RWPE2 (cell line): ENCODE measurements around the gene AP1AR.

Source experiments
- ATAC-seq: fragments of 200-7000 bp; cut with Tn5 transposase; 3 replicates; pipeline ENCODE4 v1.9.1; 2021; ENCODE audit warnings: low read depth
- DNase-seq: peaks from one replicate; pipeline ENCODE4 v3.0.0-alpha.2; 2020; ENCODE audit warnings: low spot score
- H3K27ac ChIP-seq: fragments of 450-650 bp; 2 replicates; pipeline ENCODE4 v1.5.1; 2017; ENCODE audit warnings: mild to moderate bottlenecking; ENCODE audit not compliant: poor library complexity, severe bottlenecking
- H3K27me3 ChIP-seq: fragments of 250-450 bp; sonication (Bioruptor Pico); 2 replicates; pipeline ENCODE4 v1.5.1; 2021; ENCODE audit warnings: mild to moderate bottlenecking, moderate library complexity; ENCODE audit not compliant: insufficient read depth, poor library complexity, severe bottlenecking
- H3K36me3 ChIP-seq: fragments of 250-450 bp; sonication (Bioruptor Pico); 2 replicates; pipeline ENCODE4 v1.5.1; 2020; ENCODE audit warnings: low read depth, mild to moderate bottlenecking, moderate library complexity
- H3K4me1 ChIP-seq: fragments of 250-450 bp; sonication (Bioruptor Pico); 2 replicates; pipeline ENCODE4 v1.5.1; 2021; ENCODE audit warnings: mild to moderate bottlenecking, moderate library complexity; ENCODE audit not compliant: insufficient read depth, poor library complexity, severe bottlenecking
- H3K4me3 ChIP-seq: fragments of 250-450 bp; sonication (Bioruptor Pico); 2 replicates; pipeline ENCODE4 v1.5.1; 2021; ENCODE audit warnings: mild to moderate bottlenecking, moderate library complexity; ENCODE audit not compliant: severe bottlenecking
- H3K9me3 ChIP-seq: fragments of 250-450 bp; sonication (Bioruptor Pico); 2 replicates; pipeline ENCODE4 v1.5.1; 2021; ENCODE audit warnings: mild to moderate bottlenecking, moderate library complexity; ENCODE audit not compliant: severe bottlenecking
- CTCF ChIP-seq: fragments of 450-650 bp; IDR thresholded peaks from one replicate; pipeline ENCODE4 v1.5.1; 2017; ENCODE audit warnings: mild to moderate bottlenecking, moderate library complexity; ENCODE audit not compliant: poor library complexity, severe bottlenecking

The AP1AR gene

DNA sequence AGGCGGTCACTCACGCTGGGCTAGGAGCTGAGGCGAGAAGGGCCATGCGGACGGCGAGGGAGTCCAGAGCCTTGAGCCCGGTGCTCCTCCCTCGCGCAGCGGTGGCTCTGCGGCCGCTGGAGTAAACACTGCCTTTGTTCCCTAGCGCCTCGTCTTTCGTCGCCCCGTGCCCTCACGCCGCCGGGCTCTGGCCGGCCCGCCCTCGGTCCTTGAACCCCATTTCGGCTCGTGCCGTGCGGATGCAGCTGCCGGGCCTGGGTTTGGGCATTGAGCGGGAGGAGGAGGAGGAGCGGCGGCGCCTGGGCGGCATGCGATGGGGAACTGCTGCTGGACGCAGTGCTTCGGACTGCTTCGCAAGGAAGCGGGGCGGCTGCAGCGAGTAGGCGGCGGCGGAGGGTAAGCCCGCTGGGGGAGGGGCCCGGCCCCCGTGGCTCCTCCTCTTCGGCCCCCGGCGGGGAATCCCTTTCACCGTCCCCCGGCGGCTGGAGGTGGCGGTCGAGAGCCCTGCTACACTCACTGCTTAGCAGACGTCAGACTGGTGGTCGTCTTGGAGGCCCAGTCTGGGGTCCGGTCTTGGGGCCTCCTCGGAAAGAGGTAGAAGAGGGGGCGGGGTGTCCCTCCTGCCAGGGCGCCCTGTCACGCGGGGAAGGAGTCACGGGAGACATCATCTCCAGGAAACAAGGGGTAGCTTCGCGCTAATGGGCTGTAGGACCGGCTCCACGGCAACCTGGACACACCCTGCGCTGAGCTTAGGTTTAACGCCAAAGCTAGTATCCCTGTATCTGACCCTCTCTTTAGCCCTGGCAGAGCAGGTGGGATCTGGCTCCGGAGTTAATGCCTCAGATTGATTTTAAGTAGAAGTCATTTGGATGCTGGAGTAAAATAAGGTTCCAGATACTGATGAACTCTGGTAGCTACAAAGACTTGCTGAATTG, at the start of gene AP1AR:
TSS of gene AP1AR (plus strand) at position 9 of the 935 bp plus-strand sequence. CDS start at position 314, 305 bp downstream.
- peak within 1 kb of the TSS; percentile 91 for H3K27ac ChIP-seq
- DNase-seq, result peak; percentile 78
- H3K4me3 ChIP-seq, result peak within 1 kb of the TSS; percentile 90
- TF ChIP-seq CTCF, result peak; percentile 42
- ATAC-seq, result peak; percentile 73
- H3K27me3 ChIP-seq, result no peaks in the 10 kb centered on the region
- H3K4me1 ChIP-seq, result peaks cover 16% of the 10 kb centered on the region
- H3K9me3 ChIP-seq, result no peaks in the 10 kb centered on the region
- H3K36me3 ChIP-seq, result no peaks in the 10 kb centered on the region

- Histone ChIP-seq H3K4me3 (no peak overlapping the region), H3K27me3 (no peaks in the 10 kb centered on the region), H3K27ac (no peak overlapping the region), H3K36me3 (peaks cover 9% of the 10 kb centered on the region; the same call in 1 of the 2 replicates), H3K9me3 (no peaks in the 10 kb centered on the region), H3K4me1 (peaks cover 7% of the 10 kb centered on the region)
- DNase-seq, result no peak
- no peak for TF ChIP-seq CTCF
- no peak for ATAC-seq
Measured at GRCh38 chr4:112182604-112183003, 49.0 kb upstream of the AP1AR start.

DNA sequence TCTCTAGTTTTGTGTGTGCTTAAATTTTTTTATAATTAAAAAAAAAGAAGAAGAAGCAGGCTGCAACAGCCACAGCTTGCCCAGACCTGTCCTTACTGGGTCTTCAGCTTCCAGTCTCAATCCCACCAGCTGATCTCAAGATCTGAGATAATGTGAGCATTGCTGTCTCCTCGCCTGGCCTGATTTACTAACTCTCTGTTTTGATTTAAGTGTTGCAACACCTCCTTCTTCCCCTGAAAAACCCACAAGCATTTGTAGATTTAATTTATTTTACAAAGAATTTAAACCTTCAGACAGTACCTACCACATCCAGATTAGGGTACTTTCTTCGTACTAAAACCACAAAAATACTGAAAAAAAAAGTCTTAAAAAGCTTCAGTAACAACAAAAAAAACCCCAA, 48.3 kb upstream of the AP1AR start:
- H3K4me1 ChIP-seq, result peaks cover 7% of the 10 kb centered on the region
- H3K9me3 ChIP-seq, result no peaks in the 10 kb centered on the region
- H3K27ac ChIP-seq, result no peak overlapping the region
- H3K27me3 ChIP-seq, result no peaks in the 10 kb centered on the region
- ATAC-seq (no peak), DNase-seq (no peak)
- H3K4me3 ChIP-seq, result no peak overlapping the region
- peaks cover 15% of the 10 kb centered on the region for H3K36me3 ChIP-seq
- TF ChIP-seq CTCF, result no peak

DNA sequence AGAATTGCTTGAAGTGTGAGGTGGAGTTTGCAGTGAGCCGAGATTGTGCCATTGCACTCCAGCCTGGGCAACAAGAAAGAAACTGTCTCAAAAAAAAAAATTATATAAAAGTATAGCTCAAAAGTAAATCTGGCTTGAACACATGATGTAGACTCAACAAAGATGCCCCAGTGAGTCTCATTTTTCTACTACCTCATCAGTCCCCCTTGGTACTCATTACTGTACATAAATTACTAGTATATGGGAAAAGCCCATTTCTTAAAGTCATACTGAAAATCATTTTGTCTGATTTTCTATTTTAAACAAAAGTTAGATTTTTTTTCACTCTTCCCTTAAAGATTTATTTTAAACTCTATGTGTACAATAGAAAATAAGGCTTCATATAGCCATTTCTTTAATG, 47.1 kb upstream of the AP1AR start:
- H3K9me3 ChIP-seq, result no peaks in the 10 kb centered on the region
- DNase-seq (no peak), ATAC-seq (no peak)
- no peak for TF ChIP-seq CTCF
- H3K27ac ChIP-seq, result no peak overlapping the region
- no peaks in the 10 kb centered on the region for H3K27me3 ChIP-seq
- H3K4me3 ChIP-seq, result no peak overlapping the region
- H3K4me1 ChIP-seq, result peaks cover 7% of the 10 kb centered on the region
- peaks cover 18% of the 10 kb centered on the region for H3K36me3 ChIP-seq

GRCh38 chr4:112185334-112185733, 46.3 kb upstream of the AP1AR start:
- Histone ChIP-seq H3K27ac (no peak overlapping the region), H3K9me3 (no peaks in the 10 kb centered on the region), H3K4me3 (no peak overlapping the region), H3K36me3 (peaks cover 18% of the 10 kb centered on the region), H3K4me1 (peaks cover 7% of the 10 kb centered on the region), H3K27me3 (no peaks in the 10 kb centered on the region)
- no peak for DNase-seq
- no peak for TF ChIP-seq CTCF
- ATAC-seq, result no peak
